A549 (cell line): Measurements from ENCODE around the gene MRPL47.

ENCODE experiments used
- POLR2A ChIP-seq: IDR thresholded peaks from 2 replicates; pipeline ENCODE4 v1.6.1; 2012; ENCODE audit warnings: mild to moderate bottlenecking, low read length
- RFX5 ChIP-seq: fragments of 450-650 bp; IDR thresholded peaks from 2 replicates; pipeline ENCODE4 v1.7.1; 2014; ENCODE audit warnings: antibody characterized with exemption, mild to moderate bottlenecking, moderate library complexity
- SMC3 ChIP-seq: fragments of >200 bp; sonication (Bioruptor Twin); formaldehyde crosslinking; IDR thresholded peaks from 3 replicates; pipeline ENCODE4 v1.6.1; 2018; ENCODE audit warnings: inconsistent platforms

DNA sequence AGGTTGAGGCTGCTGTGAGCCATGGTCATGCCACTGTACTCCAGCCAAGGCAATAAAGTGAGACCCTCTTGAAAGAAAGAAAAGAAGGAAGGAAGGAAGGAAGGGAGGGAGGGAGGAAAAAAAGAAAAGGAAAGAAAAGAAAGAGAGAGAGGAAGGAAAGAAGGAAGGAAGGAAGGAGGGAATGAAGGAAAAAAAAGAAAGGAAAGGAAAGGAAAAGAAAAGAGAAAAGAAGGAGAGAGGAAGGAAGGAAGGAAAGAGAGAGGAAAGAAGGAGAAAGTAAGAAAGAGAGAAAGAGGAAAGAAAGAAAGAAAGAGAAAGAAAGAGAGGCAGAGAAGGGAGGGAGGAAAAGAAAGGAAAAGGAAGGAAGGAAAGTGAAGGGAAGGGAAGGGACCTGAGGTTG is 62.1 kb downstream of the MRPL47 start:
- TF ChIP-seq POLR2A (no peak), RFX5 (no peak), SMC3 (no peak)
